G401 (cell line): ENCODE results near the gene MANBA. TPM values are rescaled to one million over a fixed set of nuclear protein-coding genes. Genes with fewer than 3 reads are reported as not detected.
"Not testable (repeated sequence)": the region's sequence is repeated elsewhere in the genome, so short reads cannot be mapped to it uniquely, and the experiment has no call there.

Source experiments
- DNase-seq: peaks from one replicate; pipeline ENCODE4 v3.0.0-alpha.2; 2015; ENCODE audit warnings: low spot score
- in situ Hi-C: cut with HindIII; loops from 2 replicates; pipeline ENCODE4 v1.10.0; 2016; ENCODE audit warnings: low sequenced_read_pairs, mixed read lengths
- total RNA-seq: library from RNA; depleted of rRNA; stranded (reverse); fragments of >200 nt; shearing (Covaris generic); gene quantifications from 2 replicates; pipeline ENCODE4 v1.2.3, GENCODE V29; 2014

MANBA gene
- total RNA-seq, 1 experiment from 2014 or later: 12.8 TPM

- DNase-seq: no peak
- in situ Hi-C loops: no loop called here
Observed at GRCh38 chr4:102774254-102774653, 13.5 kb upstream of the MANBA start.

- in situ Hi-C loops: no loop called here
- no peak for DNase-seq
Observed at GRCh38 chr4:102772738-102773340, 12.1 kb upstream of the MANBA start.

GRCh38 chr4:102764901-102765300, 4.1 kb upstream of the MANBA start:
- DNase-seq: no peak
- in situ Hi-C loops: no loop called here

- in situ Hi-C loops: no loop called here
- no peak for DNase-seq
Observed at GRCh38 chr4:102761906-102762305, 1.1 kb upstream of the MANBA start.

- in situ Hi-C loops: no loop called here
- DNase-seq: peak; percentile 69
Observed at GRCh38 chr4:102761296-102761701, 531 bp upstream of the MANBA start.

GRCh38 chr4:102759831-102760644, 730 bp downstream of the MANBA start:
- in situ Hi-C loops: no loop called here
- peak; percentile 61 for DNase-seq

GRCh38 chr4:102758241-102759160, 2.3 kb downstream of the MANBA start:
- no peak for DNase-seq
- in situ Hi-C loops: no loop called here

- no peak for DNase-seq
- in situ Hi-C loops: no loop called here
Observed at GRCh38 chr4:102757681-102758080, 3.1 kb downstream of the MANBA start.

GRCh38 chr4:102754044-102754443, 6.7 kb downstream of the MANBA start:
- DNase-seq: no peak
- in situ Hi-C loops: no loop called here

GRCh38 chr4:102751941-102752340, 8.8 kb downstream of the MANBA start:
- DNase-seq: no peak
- in situ Hi-C loops: no loop called here

GRCh38 chr4:102743352-102743751, 17.4 kb downstream of the MANBA start:
- in situ Hi-C loops, DNase-seq: not testable (repeated sequence)

GRCh38 chr4:102738802-102739201, 22.0 kb downstream of the MANBA start:
- in situ Hi-C loops, DNase-seq: not testable (repeated sequence)

- in situ Hi-C loops: no loop called here
- no peak for DNase-seq
Observed at GRCh38 chr4:102736636-102737549, 23.9 kb downstream of the MANBA start.

GRCh38 chr4:102735582-102735981, 25.2 kb downstream of the MANBA start:
- no peak for DNase-seq
- in situ Hi-C loops: no loop called here

GRCh38 chr4:102734591-102735385, 26.0 kb downstream of the MANBA start:
- in situ Hi-C loops: no loop called here

GRCh38 chr4:102734116-102734515, 26.7 kb downstream of the MANBA start:
- in situ Hi-C loops: no loop called here
- no peak for DNase-seq

More at GRCh38 chr4:102734591-102735385, 26.0 kb downstream of the MANBA start:
- DNase-seq: no peak

- in situ Hi-C loops: no loop called here
- DNase-seq: no peak
Observed at GRCh38 chr4:102733084-102733483, 27.7 kb downstream of the MANBA start.

GRCh38 chr4:102732678-102733077, 28.1 kb downstream of the MANBA start:
- no peak for DNase-seq
- in situ Hi-C loops: no loop called here
